ENCODE data around the gene NPM1.

NPM1 gene

GRCh38 chr5:171422902-171423663 lies 35.4 kb downstream of the NPM1 start:
- Histone ChIP-seq H3K27me3 (replicated peaks) (peaks cover 10% of the 10 kb centered on the region), H3K4me3 (ENCODE audit: low read depth, low read length) (no peak overlapping the region), H3K27ac (no peak overlapping the region), H3K36me3 (replicated peaks) (no peaks in the 10 kb centered on the region)
- no peak for TF ChIP-seq CTCF (IDR thresholded peaks at IDR 0.05; ENCODE audit: low read depth, low read length, missing control alignments)
- no peak for DNase-seq
- in situ Hi-C loops (cut with HindIII; ENCODE audit: low pct_ligation_motif_present, low sequenced_read_pairs), result loop anchor here (25.0 kb wide), 2 partner anchors 214 to 439 kb away; no protein-coding TSS in a partner anchor

GRCh38 chr5:171424726-171425125 lies 37.1 kb downstream of the NPM1 start:
- Histone ChIP-seq H3K27ac (no peak overlapping the region), H3K36me3 (replicated peaks) (no peaks in the 10 kb centered on the region), H3K4me3 (ENCODE audit: low read depth, low read length) (no peak overlapping the region), H3K27me3 (replicated peaks) (peaks cover 10% of the 10 kb centered on the region)
- DNase-seq, result no peak
- no peak for TF ChIP-seq CTCF (IDR thresholded peaks at IDR 0.05; ENCODE audit: low read depth, low read length, missing control alignments)
- in situ Hi-C loops (cut with HindIII; ENCODE audit: low pct_ligation_motif_present, low sequenced_read_pairs), result loop anchor here (25.0 kb wide), 2 partner anchors 213 to 438 kb away; no protein-coding TSS in a partner anchor

GRCh38 chr5:171425596-171426244 lies 38.1 kb downstream of the NPM1 start:
- Histone ChIP-seq H3K27ac (no peak overlapping the region), H3K27me3 (replicated peaks) (peaks cover 7% of the 10 kb centered on the region), H3K36me3 (replicated peaks) (no peaks in the 10 kb centered on the region), H3K4me3 (ENCODE audit: low read depth, low read length) (no peak overlapping the region)
- no peak for DNase-seq
- no peak for TF ChIP-seq CTCF (IDR thresholded peaks at IDR 0.05; ENCODE audit: low read depth, low read length, missing control alignments)
- in situ Hi-C loops (cut with HindIII; ENCODE audit: low pct_ligation_motif_present, low sequenced_read_pairs), result no loop called here

GRCh38 chr5:171426266-171426665 lies 38.6 kb downstream of the NPM1 start:
- in situ Hi-C loops (cut with HindIII; ENCODE audit: low pct_ligation_motif_present, low sequenced_read_pairs), result no loop called here
- H3K27me3 ChIP-seq (replicated peaks), result peaks cover 3% of the 10 kb centered on the region
- H3K36me3 ChIP-seq (replicated peaks), result no peaks in the 10 kb centered on the region
- no peak overlapping the region for H3K27ac ChIP-seq
- no peak for DNase-seq
- no peak for TF ChIP-seq CTCF (IDR thresholded peaks at IDR 0.05; ENCODE audit: low read depth, low read length, missing control alignments)
- H3K4me3 ChIP-seq (ENCODE audit: low read depth, low read length), result no peak overlapping the region

- in situ Hi-C loops (cut with HindIII; ENCODE audit: low pct_ligation_motif_present, low sequenced_read_pairs), result no loop called here
- H3K4me3 ChIP-seq (ENCODE audit: low read depth, low read length), result no peak overlapping the region
- no peak for DNase-seq
- H3K27me3 ChIP-seq (replicated peaks), result no peaks in the 10 kb centered on the region
- no peak for TF ChIP-seq CTCF (IDR thresholded peaks at IDR 0.05; ENCODE audit: low read depth, low read length, missing control alignments)
- no peak overlapping the region for H3K27ac ChIP-seq
- no peaks in the 10 kb centered on the region for H3K36me3 ChIP-seq (replicated peaks)
Measured at GRCh38 chr5:171426680-171427079, 39.0 kb downstream of the NPM1 start.
